ENCODE results near the gene RRH.
A peak's percentile ranks its signal among the peaks of the same experiment; 100 is the strongest.

The RRH gene

GRCh38 chr4:109826719-109827118 is 1.1 kb upstream of the RRH start:
- TF ChIP-seq, protein P1, sequence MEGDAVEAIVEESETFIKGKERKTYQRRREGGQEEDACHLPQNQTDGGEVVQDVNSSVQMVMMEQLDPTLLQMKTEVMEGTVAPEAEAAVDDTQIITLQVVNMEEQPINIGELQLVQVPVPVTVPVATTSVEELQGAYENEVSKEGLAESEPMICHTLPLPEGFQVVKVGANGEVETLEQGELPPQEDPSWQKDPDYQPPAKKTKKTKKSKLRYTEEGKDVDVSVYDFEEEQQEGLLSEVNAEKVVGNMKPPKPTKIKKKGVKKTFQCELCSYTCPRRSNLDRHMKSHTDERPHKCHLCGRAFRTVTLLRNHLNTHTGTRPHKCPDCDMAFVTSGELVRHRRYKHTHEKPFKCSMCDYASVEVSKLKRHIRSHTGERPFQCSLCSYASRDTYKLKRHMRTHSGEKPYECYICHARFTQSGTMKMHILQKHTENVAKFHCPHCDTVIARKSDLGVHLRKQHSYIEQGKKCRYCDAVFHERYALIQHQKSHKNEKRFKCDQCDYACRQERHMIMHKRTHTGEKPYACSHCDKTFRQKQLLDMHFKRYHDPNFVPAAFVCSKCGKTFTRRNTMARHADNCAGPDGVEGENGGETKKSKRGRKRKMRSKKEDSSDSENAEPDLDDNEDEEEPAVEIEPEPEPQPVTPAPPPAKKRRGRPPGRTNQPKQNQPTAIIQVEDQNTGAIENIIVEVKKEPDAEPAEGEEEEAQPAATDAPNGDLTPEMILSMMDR (IDR thresholded peaks at IDR 0.05; ENCODE audit: extremely low read depth, insufficient read depth, missing control alignments), result peak; percentile 45
- in situ Hi-C loops (cut with MboI; ENCODE audit: low pct_unique_long_range_greater_than_20kb, low sequenced_read_pairs, unreplicated experiment), result no loop called here
- DNase-seq (ENCODE audit: low spot score), result peak; percentile 22

GRCh38 chr4:109833756-109834155 is 6.0 kb downstream of the RRH start:
- TF ChIP-seq, protein P1 (IDR thresholded peaks at IDR 0.05; ENCODE audit: extremely low read depth, insufficient read depth, missing control alignments), result no peak
- in situ Hi-C loops (cut with MboI; ENCODE audit: low pct_unique_long_range_greater_than_20kb, low sequenced_read_pairs, unreplicated experiment), result no loop called here

DNA sequence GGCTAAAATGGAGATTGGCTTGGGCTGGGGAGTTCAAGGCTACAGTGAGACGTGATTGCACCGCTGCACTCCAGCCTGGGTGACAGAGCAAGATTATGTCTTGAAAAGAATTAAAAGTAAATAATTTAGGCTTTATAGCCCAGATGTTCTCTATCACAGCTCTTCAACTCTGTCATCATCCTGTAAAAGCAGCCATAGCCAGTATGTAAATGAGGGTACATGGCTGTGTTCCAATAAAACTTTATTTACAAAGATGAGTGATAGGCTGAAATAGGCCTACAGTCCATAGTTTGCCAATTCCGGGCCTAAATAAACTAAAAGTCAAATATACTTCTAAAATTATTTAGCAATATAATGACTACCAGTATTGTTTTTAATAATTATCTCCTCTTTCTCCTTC is 9.2 kb downstream of the RRH start:
- TF ChIP-seq, protein P1 (IDR thresholded peaks at IDR 0.05; ENCODE audit: extremely low read depth, insufficient read depth, missing control alignments), result no peak
- no peak for DNase-seq (ENCODE audit: low spot score)
- in situ Hi-C loops (cut with MboI; ENCODE audit: low pct_unique_long_range_greater_than_20kb, low sequenced_read_pairs, unreplicated experiment), result no loop called here

More at GRCh38 chr4:109833756-109834155, 6.0 kb downstream of the RRH start:
- DNase-seq (ENCODE audit: low spot score), result no peak

DNA sequence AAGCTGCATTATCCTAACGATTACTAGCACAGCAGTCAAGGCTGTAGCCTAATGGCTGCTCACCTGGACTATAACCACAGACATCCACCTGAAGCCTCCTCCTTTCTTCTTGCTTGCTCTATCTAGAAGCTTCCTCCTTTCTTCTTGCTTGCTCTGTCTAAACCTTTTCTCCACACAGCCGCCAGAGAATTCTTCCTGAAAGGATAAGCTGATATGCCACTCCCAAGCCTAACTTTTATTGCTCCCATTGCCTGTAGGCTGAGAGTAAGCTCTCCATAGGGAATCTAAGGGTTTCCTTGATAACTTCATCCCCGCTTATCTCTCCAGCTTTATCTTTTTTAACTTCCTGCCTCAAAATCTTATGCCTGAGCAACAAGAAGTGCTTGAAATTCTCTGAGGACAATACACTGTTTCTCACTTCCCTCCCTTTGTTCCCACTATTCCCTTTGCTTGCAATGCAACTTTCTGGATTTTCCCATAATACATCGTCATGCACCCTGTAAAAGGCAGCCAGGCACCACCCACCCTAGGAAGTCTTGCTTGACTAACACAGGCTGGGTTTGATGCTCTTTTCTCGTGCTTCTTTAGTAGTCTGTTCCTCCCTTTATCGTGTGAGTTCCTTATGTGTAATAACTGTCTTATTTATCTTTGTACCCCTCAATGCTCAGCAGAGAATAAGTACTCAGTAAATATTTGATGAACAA is 18.8 kb downstream of the RRH start:
- in situ Hi-C loops (cut with MboI; ENCODE audit: low pct_unique_long_range_greater_than_20kb, low sequenced_read_pairs, unreplicated experiment), result no loop called here
- DNase-seq (ENCODE audit: low spot score), result no peak
- TF ChIP-seq, protein P1 (IDR thresholded peaks at IDR 0.05; ENCODE audit: extremely low read depth, insufficient read depth, missing control alignments), result no peak

GRCh38 chr4:109847896-109848442 is 20.2 kb downstream of the RRH start, which contains the start of gene LRIT3:
Gene LRIT3, plus strand, starts transcription at chr4:109848107. Its CDS starts 95 bp downstream, at chr4:109848202.
- TF ChIP-seq, protein P1 (IDR thresholded peaks at IDR 0.05; ENCODE audit: extremely low read depth, insufficient read depth, missing control alignments), result no peak
- in situ Hi-C loops (cut with MboI; ENCODE audit: low pct_unique_long_range_greater_than_20kb, low sequenced_read_pairs, unreplicated experiment), result no loop called here
- DNase-seq (ENCODE audit: low spot score), result no peak

DNA sequence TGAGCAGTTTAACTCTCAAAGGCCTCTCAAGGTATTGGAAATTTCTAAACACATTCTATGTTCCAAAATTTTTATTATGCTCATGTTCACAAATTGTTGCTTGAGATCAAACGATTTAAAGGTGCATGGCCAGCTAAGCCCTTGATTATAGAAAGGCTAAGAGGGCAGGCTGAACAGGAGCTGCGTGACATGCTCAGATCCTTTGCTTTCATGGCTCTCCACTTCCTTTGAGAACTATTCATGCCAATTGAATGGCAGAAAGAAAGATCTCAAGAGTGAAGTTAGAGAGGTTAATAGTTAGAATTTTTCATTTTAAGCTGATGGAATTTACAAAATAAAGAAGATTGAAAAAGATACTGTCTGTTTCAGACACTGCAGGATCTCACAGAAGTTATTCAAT is 20.7 kb downstream of the RRH start:
- TF ChIP-seq, protein P1 (IDR thresholded peaks at IDR 0.05; ENCODE audit: extremely low read depth, insufficient read depth, missing control alignments), result no peak
- in situ Hi-C loops (cut with MboI; ENCODE audit: low pct_unique_long_range_greater_than_20kb, low sequenced_read_pairs, unreplicated experiment), result no loop called here
- no peak for DNase-seq (ENCODE audit: low spot score)
